ENCODE data around the gene CCDC9.

CCDC9 gene

GRCh38 chr19:47255879-47256692, at the start of gene CCDC9:
CCDC9 (plus strand) TSS chr19:47256525; CDS start chr19:47258401, 1,876 bp downstream.
- H3K9me3 ChIP-seq (ENCODE audit: control insufficient read depth, low read length), result no peaks in the 10 kb centered on the region
- peak within 1 kb of the TSS; percentile 21 for H3K9ac ChIP-seq
- peaks cover 9% of the 10 kb centered on the region for H3K4me1 ChIP-seq
- H3K4me2 ChIP-seq (ENCODE audit: low read length), result peak within 1 kb of the TSS; percentile 95
- H3K27me3 ChIP-seq (ENCODE audit: control insufficient read depth, insufficient read depth, low read length), result no peaks in the 10 kb centered on the region
- H3K27ac ChIP-seq, result peak within 1 kb of the TSS; percentile 82
- no peak for TF ChIP-seq CTCF (IDR thresholded peaks at IDR 0.05)
- no peaks in the 10 kb centered on the region for H3K36me3 ChIP-seq (ENCODE audit: control insufficient read depth, insufficient read depth, low read length)
- H3K79me2 ChIP-seq, result peaks cover 18% of the 10 kb centered on the region
- peak within 1 kb of the TSS; percentile 96 for H2AFZ ChIP-seq
- peak within 1 kb of the TSS; percentile 89 for H3K4me3 ChIP-seq (ENCODE audit: low read depth, low read length)

GRCh38 chr19:47209319-47210179, 46.8 kb upstream of the CCDC9 start:
- no peak overlapping the region for H3K4me2 ChIP-seq (ENCODE audit: low read length)
- no peaks in the 10 kb centered on the region for H3K27me3 ChIP-seq (ENCODE audit: control insufficient read depth, insufficient read depth, low read length)
- H3K9ac ChIP-seq, result no peak overlapping the region
- H2AFZ ChIP-seq, result no peak overlapping the region
- H3K27ac ChIP-seq, result no peak overlapping the region
- H3K4me1 ChIP-seq, result peaks cover 8% of the 10 kb centered on the region
- no peak for TF ChIP-seq CTCF (IDR thresholded peaks at IDR 0.05)
- no peak overlapping the region for H3K4me3 ChIP-seq (ENCODE audit: low read depth, low read length)
- no peaks in the 10 kb centered on the region for H3K9me3 ChIP-seq (ENCODE audit: control insufficient read depth, low read length)
- no peaks in the 10 kb centered on the region for H3K79me2 ChIP-seq
- no peaks in the 10 kb centered on the region for H3K36me3 ChIP-seq (ENCODE audit: control insufficient read depth, insufficient read depth, low read length)

GRCh38 chr19:47210180-47210490, 46.2 kb upstream of the CCDC9 start:
- H3K9me3 ChIP-seq (ENCODE audit: control insufficient read depth, low read length), result no peaks in the 10 kb centered on the region
- no peak overlapping the region for H3K4me3 ChIP-seq (ENCODE audit: low read depth, low read length)
- no peaks in the 10 kb centered on the region for H3K27me3 ChIP-seq (ENCODE audit: control insufficient read depth, insufficient read depth, low read length)
- H3K4me1 ChIP-seq, result peaks cover 8% of the 10 kb centered on the region
- H3K4me2 ChIP-seq (ENCODE audit: low read length), result no peak overlapping the region
- no peak overlapping the region for H3K9ac ChIP-seq
- H3K36me3 ChIP-seq (ENCODE audit: control insufficient read depth, insufficient read depth, low read length), result no peaks in the 10 kb centered on the region
- no peak overlapping the region for H2AFZ ChIP-seq
- no peak overlapping the region for H3K27ac ChIP-seq
- no peak for TF ChIP-seq CTCF (IDR thresholded peaks at IDR 0.05)
- H3K79me2 ChIP-seq, result no peaks in the 10 kb centered on the region

GRCh38 chr19:47210689-47211316, 45.5 kb upstream of the CCDC9 start:
- Histone ChIP-seq H3K4me3 (ENCODE audit: low read depth, low read length) (no peak overlapping the region), H3K4me2 (ENCODE audit: low read length) (no peak overlapping the region), H3K36me3 (ENCODE audit: control insufficient read depth, insufficient read depth, low read length) (no peaks in the 10 kb centered on the region), H3K79me2 (no peaks in the 10 kb centered on the region), H2AFZ (no peak overlapping the region), H3K27ac (no peak overlapping the region), H3K4me1 (peaks cover 8% of the 10 kb centered on the region), H3K27me3 (ENCODE audit: control insufficient read depth, insufficient read depth, low read length) (no peaks in the 10 kb centered on the region), H3K9me3 (ENCODE audit: control insufficient read depth, low read length) (no peaks in the 10 kb centered on the region), H3K9ac (no peak overlapping the region)
- TF ChIP-seq CTCF (IDR thresholded peaks at IDR 0.05), result peak; percentile 86
